HCT116 (cell line): Measurements from ENCODE around the gene CREB3L1.

Experiments used
- CTCF ChIP-seq, 3 experiments: fragments of 200-600 bp in 1 of 3; sonication (generic) in 1 of 3; IDR thresholded peaks in 2 of 3; conservative IDR thresholded peaks in 1 of 3; 2 replicates each; pipeline ENCODE4 v1.5.1; 2012 to 2017; ENCODE audit warnings: low read depth in 2 of 3, low read length in 2 of 3, antibody characterized with exemption in 1 of 3, borderline replicate concordance in 1 of 3, control low read depth in 1 of 3, mild to moderate bottlenecking in 1 of 3, mixed read lengths in 1 of 3, mixed run types in 1 of 3, moderate library complexity in 1 of 3; ENCODE audit not compliant: insufficient read depth in 1 of 3
- EGR1 ChIP-seq: IDR thresholded peaks from 2 replicates; pipeline ENCODE4 v1.6.1; 2012; ENCODE audit warnings: low read depth
- MAX ChIP-seq: IDR thresholded peaks from 2 replicates; pipeline ENCODE4 v1.6.1; 2012
- POLR2A ChIP-seq: IDR thresholded peaks from 2 replicates; pipeline ENCODE4 v1.7.0; 2011; ENCODE audit warnings: borderline replicate concordance; ENCODE audit not compliant: insufficient read depth, insufficient read length; ENCODE audit errors: extremely low read depth
- SIN3A ChIP-seq: IDR thresholded peaks from 2 replicates; pipeline ENCODE4 v1.6.1; 2012; ENCODE audit warnings: low read depth
- SP1 ChIP-seq: IDR thresholded peaks from 2 replicates; pipeline ENCODE4 v1.6.1; 2012; ENCODE audit warnings: low read depth

GRCh38 chr11:46300270-46300669, 22.8 kb downstream of the CREB3L1 start:
- no peak for TF ChIP-seq SIN3A
- no peak for TF ChIP-seq MAX
- TF ChIP-seq CTCF (IDR thresholded peaks at IDR 0.05 in 2 of 3, conservative IDR thresholded peaks at IDR 0.05 in 1 of 3; ENCODE audit: borderline replicate concordance in 1 of 3, insufficient read depth in 1 of 3, low read depth in 2 of 3, low read length in 2 of 3): no peak
- no peak for TF ChIP-seq POLR2A
- no peak for TF ChIP-seq SP1
- no peak for TF ChIP-seq EGR1
